Dermis blood vessel endothelial cell (primary cell): Measurements from ENCODE around the gene TRIOBP. TPM values are rescaled to one million over a fixed set of nuclear protein-coding genes. Genes with fewer than 3 reads are reported as not detected.

Experiments used
- DNase-seq: peaks from one replicate; pipeline ENCODE4 v3.0.0; 2010
- total RNA-seq: library from RNA; depleted of rRNA; stranded (reverse); fragments of >200 nt; gene quantifications from 2 replicates; pipeline ENCODE4 v1.2.3, GENCODE V29; 2014

TRIOBP gene
- total RNA-seq, 1 donor from 2014 or later = 165 TPM

GRCh38 chr22:37664249-37665101 lies 32.4 kb upstream of the TRIOBP start:
- no peak for DNase-seq

GRCh38 chr22:37665487-37665886 lies 31.4 kb upstream of the TRIOBP start:
- no peak for DNase-seq

GRCh38 chr22:37669586-37669985 lies 27.3 kb upstream of the TRIOBP start:
- DNase-seq = no peak

GRCh38 chr22:37672206-37672919 lies 24.5 kb upstream of the TRIOBP start:
- DNase-seq = no peak

GRCh38 chr22:37672920-37673455 lies 23.9 kb upstream of the TRIOBP start:
- DNase-seq = no peak

GRCh38 chr22:37674248-37674647 lies 22.6 kb upstream of the TRIOBP start:
- DNase-seq = no peak

- DNase-seq = peak; percentile 93
These were observed 21.6 kb upstream of the TRIOBP start, which contains the start of gene LGALS1 for GRCh38 chr22:37674951-37675929. Gene LGALS1 (plus strand): TSS chr22:37675636. CDS start chr22:37675703, 67 bp downstream.

- no peak for DNase-seq
These were observed 20.7 kb upstream of the TRIOBP start for GRCh38 chr22:37675930-37676735.

- DNase-seq = peak; percentile 95
These were observed 19.9 kb upstream of the TRIOBP start for GRCh38 chr22:37676736-37677492.

- no peak for DNase-seq
These were observed 19.3 kb upstream of the TRIOBP start for GRCh38 chr22:37677493-37677974.

GRCh38 chr22:37678372-37678771 lies 18.5 kb upstream of the TRIOBP start:
- DNase-seq = no peak

GRCh38 chr22:37679670-37680069 lies 17.2 kb upstream of the TRIOBP start:
- DNase-seq = no peak

GRCh38 chr22:37680191-37680851 lies 16.5 kb upstream of the TRIOBP start:
- no peak for DNase-seq

GRCh38 chr22:37681001-37681424 lies 15.8 kb upstream of the TRIOBP start:
- no peak for DNase-seq

- DNase-seq = peak; percentile 86
These were observed 15.2 kb upstream of the TRIOBP start for GRCh38 chr22:37681556-37682049.

GRCh38 chr22:37684803-37685615 lies 11.8 kb upstream of the TRIOBP start:
- no peak for DNase-seq

- DNase-seq = peak; percentile 92
These were observed 10.6 kb upstream of the TRIOBP start, which contains the start of gene NOL12 for GRCh38 chr22:37686002-37686982. Gene NOL12 (plus strand): TSS chr22:37686343. CDS start chr22:37686393, 50 bp downstream.
